Neutrophil (primary cell): ENCODE measurements around the gene UBE2J2.
A peak's percentile ranks its signal among the peaks of the same experiment; 100 is the strongest.

ENCODE experiments used
- H3K27ac ChIP-seq: fragments of 200-600 bp; sonication (generic); 2 replicates; pipeline ENCODE4 v1.5.1; 2016; ENCODE audit warnings: mild to moderate bottlenecking, moderate library complexity
- H3K27me3 ChIP-seq: fragments of 200-600 bp; sonication (generic); 2 replicates; pipeline ENCODE4 v1.6.0; 2016; ENCODE audit warnings: mild to moderate bottlenecking
- H3K36me3 ChIP-seq: fragments of 200-600 bp; sonication (generic); 2 replicates; pipeline ENCODE4 v1.5.1; 2017
- H3K4me1 ChIP-seq, 2 experiments: fragments of 200-600 bp in 1 of 2; sonication (generic) in 1 of 2; 1 replicate in 1 of 2; 2 replicates in 1 of 2; pipeline versions ENCODE4 v1.5.1 to v1.6.1; 2013 to 2016; ENCODE audit warnings: low read depth in 1 of 2, low read length in 1 of 2, mild to moderate bottlenecking in 1 of 2, moderate library complexity in 1 of 2; ENCODE audit not compliant: control insufficient read depth in 1 of 2, insufficient read depth in 1 of 2
- H3K4me3 ChIP-seq, 2 experiments: fragments of 200-600 bp in 1 of 2; sonication (generic) in 1 of 2; 1 replicate in 1 of 2; 2 replicates in 1 of 2; pipeline ENCODE4 v1.5.1; 2013 to 2016; ENCODE audit warnings: low read depth in 1 of 2, low read length in 1 of 2, mild to moderate bottlenecking in 1 of 2, moderate library complexity in 1 of 2
- H3K9me3 ChIP-seq: fragments of 200-600 bp; sonication (generic); 2 replicates; pipeline ENCODE4 v1.5.1; 2016
- CTCF ChIP-seq: fragments of 200-600 bp; sonication (generic); IDR thresholded peaks from 2 replicates; pipeline ENCODE4 v1.5.1; 2016; ENCODE audit warnings: antibody characterized with exemption

UBE2J2 gene

GRCh38 chr1:1274299-1274930, 761 bp upstream of the UBE2J2 start:
- Histone ChIP-seq H3K9me3 (no peaks in the 10 kb centered on the region), H3K4me1 (peaks cover 29% of the 10 kb centered on the region in 2 experiments), H3K27me3 (no peaks in the 10 kb centered on the region), H3K27ac (peak overlapping the region; percentile 84), H3K4me3 (peak overlapping the region; percentile 86 to 94), H3K36me3 (peaks cover 17% of the 10 kb centered on the region)
- TF ChIP-seq CTCF = no peak

GRCh38 chr1:1273209-1273511, 494 bp downstream of the UBE2J2 start:
- Histone ChIP-seq H3K9me3 (no peaks in the 10 kb centered on the region), H3K4me1 (peaks cover 29% of the 10 kb centered on the region in 2 experiments), H3K36me3 (peaks cover 22% of the 10 kb centered on the region), H3K4me3 (peak overlapping the region; percentile 86 to 94), H3K27ac (peak overlapping the region; percentile 84), H3K27me3 (no peaks in the 10 kb centered on the region)
- no peak for TF ChIP-seq CTCF

- Histone ChIP-seq H3K27ac (peak overlapping the region; percentile 84), H3K4me1 (peaks cover 29% of the 10 kb centered on the region in 2 experiments), H3K4me3 (peak overlapping the region; percentile 86 to 94), H3K36me3 (peaks cover 28% of the 10 kb centered on the region), H3K9me3 (no peaks in the 10 kb centered on the region), H3K27me3 (no peaks in the 10 kb centered on the region)
- no peak for TF ChIP-seq CTCF
Observed at GRCh38 chr1:1272341-1273208, 1.1 kb downstream of the UBE2J2 start.

GRCh38 chr1:1270813-1271212, 2.8 kb downstream of the UBE2J2 start:
- Histone ChIP-seq H3K27ac (no peak overlapping the region), H3K9me3 (no peaks in the 10 kb centered on the region), H3K36me3 (peaks cover 46% of the 10 kb centered on the region), H3K27me3 (no peaks in the 10 kb centered on the region), H3K4me3 (no peak overlapping the region), H3K4me1 (peaks cover 29% of the 10 kb centered on the region in 2 experiments)
- no peak for TF ChIP-seq CTCF

GRCh38 chr1:1268284-1268682, 5.4 kb downstream of the UBE2J2 start:
- no peak for TF ChIP-seq CTCF
- H3K4me3 ChIP-seq = no peak overlapping the region
- peaks cover 71% of the 10 kb centered on the region for H3K36me3 ChIP-seq
- H3K9me3 ChIP-seq = no peaks in the 10 kb centered on the region
- H3K4me1 ChIP-seq = peaks cover 22 to 23% of the 10 kb centered on the region in 2 experiments
- H3K27me3 ChIP-seq = no peaks in the 10 kb centered on the region
- no peak overlapping the region for H3K27ac ChIP-seq
